Measurements from ENCODE around the gene PAPPA.
A peak's percentile ranks its signal among the peaks of the same experiment; 100 is the strongest.

Gene PAPPA

DNA sequence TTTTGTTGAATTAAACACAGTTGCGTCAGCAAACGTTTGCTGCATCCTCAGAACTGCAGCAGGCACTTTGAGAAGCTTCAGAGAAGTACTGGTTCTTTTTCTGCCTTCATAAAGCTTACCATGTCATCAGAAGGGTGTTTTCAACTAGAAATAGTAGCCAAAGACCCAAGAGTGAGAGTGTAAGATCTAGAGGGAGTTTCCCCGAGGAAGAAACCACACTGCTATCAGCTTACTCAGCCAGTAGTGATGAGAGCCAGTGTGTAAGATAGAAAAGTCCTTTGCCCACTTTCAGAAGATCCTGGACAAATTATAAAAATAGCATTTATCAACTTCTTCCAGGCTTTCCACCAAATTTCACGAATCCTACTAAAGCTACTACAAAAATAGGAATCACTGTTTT lies 154.5 kb downstream of the PAPPA start:
- TF ChIP-seq, protein P1, sequence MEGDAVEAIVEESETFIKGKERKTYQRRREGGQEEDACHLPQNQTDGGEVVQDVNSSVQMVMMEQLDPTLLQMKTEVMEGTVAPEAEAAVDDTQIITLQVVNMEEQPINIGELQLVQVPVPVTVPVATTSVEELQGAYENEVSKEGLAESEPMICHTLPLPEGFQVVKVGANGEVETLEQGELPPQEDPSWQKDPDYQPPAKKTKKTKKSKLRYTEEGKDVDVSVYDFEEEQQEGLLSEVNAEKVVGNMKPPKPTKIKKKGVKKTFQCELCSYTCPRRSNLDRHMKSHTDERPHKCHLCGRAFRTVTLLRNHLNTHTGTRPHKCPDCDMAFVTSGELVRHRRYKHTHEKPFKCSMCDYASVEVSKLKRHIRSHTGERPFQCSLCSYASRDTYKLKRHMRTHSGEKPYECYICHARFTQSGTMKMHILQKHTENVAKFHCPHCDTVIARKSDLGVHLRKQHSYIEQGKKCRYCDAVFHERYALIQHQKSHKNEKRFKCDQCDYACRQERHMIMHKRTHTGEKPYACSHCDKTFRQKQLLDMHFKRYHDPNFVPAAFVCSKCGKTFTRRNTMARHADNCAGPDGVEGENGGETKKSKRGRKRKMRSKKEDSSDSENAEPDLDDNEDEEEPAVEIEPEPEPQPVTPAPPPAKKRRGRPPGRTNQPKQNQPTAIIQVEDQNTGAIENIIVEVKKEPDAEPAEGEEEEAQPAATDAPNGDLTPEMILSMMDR (conservative IDR thresholded peaks at IDR 0.05; ENCODE audit: low read depth, low read length), result no peak
- no peak overlapping the region for H3K4me3 ChIP-seq (ENCODE audit: low read depth, low read length)
- DNase-seq (ENCODE audit: low read depth), result peak; percentile 42

DNA sequence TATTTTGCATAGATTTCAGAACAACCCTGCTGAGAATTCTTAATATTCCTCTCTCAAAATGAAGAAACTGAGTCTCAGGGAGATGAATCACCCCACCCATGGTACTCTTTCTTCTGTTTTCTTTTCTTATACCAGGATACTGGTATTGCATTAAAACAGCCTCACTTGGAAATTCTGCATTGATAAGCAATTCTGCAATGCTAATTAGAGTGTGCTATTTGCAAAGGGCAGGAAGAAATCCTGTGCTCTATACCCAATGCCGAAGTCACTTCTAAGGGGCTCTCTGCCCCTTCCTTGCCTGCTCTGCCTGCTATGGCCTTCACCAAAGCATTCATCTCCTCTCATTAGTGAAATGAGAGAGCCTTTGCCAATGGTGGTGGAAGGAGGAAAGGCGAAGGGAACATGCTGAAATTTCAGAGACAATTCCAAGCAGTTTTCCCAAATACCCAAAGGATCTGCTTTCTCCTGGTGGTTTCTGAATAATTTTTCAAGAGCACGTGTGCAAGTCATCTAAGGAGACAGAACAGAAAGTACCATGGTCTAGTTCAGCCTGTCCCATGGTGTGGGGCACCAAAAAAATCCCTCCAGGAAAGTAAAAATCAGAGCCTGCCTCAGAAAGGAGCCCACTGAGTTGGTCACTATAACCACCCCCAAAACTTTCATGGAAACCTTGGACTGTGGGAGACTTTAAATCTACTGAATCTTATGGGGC lies 156.5 kb downstream of the PAPPA start:
- TF ChIP-seq, protein P1 (conservative IDR thresholded peaks at IDR 0.05; ENCODE audit: low read depth, low read length), result no peak
- no peak overlapping the region for H3K4me3 ChIP-seq (ENCODE audit: low read depth, low read length)
- DNase-seq (ENCODE audit: low read depth), result no peak

DNA sequence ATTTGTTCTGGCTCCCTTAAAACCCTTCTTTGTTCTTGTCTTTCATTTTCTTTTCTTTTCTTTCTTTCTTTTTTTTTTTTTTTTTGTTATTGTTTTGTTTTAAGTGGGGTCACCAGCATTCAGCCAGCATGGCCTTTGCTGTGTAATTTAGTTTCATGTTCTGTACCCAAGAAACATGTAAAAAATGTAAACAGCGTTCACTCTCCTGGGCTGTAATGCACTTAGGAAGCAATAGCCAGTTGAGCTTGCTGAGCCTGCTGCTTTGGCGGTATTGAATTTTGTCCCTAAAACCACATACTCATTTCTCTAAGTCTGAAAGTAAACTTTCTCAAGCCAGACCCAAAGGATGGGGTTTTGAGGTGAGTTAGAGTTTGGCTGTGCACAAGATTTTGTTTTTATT lies 158.6 kb downstream of the PAPPA start:
- DNase-seq (ENCODE audit: low read depth), result peak; percentile 72
- TF ChIP-seq, protein P1 (conservative IDR thresholded peaks at IDR 0.05; ENCODE audit: low read depth, low read length), result no peak
- H3K4me3 ChIP-seq (ENCODE audit: low read depth, low read length), result no peak overlapping the region

DNA sequence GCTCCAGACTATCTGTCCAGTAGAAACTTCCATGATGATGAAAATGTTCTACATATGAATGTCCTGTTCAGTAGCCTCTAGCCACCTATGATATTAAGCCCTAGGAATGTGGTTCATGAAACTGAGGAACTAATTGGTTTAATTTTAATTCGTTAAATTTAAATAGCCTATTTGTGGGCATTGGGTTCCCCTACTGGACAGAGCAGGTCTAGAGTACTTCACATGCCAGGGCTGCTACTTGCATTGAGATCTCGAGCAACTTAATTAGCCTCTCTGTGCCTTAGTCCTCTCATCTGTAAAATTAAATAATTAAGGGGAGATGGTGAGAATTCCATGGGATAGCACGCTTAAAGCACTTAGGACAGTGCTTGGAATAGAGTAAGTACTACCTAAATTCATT lies 160.0 kb downstream of the PAPPA start:
- TF ChIP-seq, protein P1 (conservative IDR thresholded peaks at IDR 0.05; ENCODE audit: low read depth, low read length), result peak; percentile 56
- peak; percentile 54 for DNase-seq (ENCODE audit: low read depth)
- no peak overlapping the region for H3K4me3 ChIP-seq (ENCODE audit: low read depth, low read length)

DNA sequence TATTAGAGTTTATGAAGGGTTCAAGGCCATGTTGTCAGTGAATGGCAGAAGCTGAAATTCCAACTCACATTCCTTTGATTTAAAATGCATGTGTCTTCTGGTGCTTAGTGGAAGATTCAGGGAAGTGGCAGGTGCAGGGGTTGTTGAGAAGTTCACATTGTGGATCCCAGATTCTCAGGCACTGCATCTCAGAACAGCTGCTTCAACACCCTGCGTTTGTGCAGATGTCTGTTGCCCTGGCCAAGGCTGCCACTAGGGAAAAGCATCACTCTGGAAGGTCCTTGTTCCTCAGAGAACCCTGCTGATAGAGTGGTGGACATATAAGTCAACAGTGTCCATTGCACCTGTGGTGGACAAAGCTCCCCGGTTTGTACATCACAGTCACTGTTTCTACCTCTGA lies 162.7 kb downstream of the PAPPA start:
- TF ChIP-seq, protein P1 (conservative IDR thresholded peaks at IDR 0.05; ENCODE audit: low read depth, low read length), result no peak
- no peak for DNase-seq (ENCODE audit: low read depth)
- H3K4me3 ChIP-seq (ENCODE audit: low read depth, low read length), result no peak overlapping the region

DNA sequence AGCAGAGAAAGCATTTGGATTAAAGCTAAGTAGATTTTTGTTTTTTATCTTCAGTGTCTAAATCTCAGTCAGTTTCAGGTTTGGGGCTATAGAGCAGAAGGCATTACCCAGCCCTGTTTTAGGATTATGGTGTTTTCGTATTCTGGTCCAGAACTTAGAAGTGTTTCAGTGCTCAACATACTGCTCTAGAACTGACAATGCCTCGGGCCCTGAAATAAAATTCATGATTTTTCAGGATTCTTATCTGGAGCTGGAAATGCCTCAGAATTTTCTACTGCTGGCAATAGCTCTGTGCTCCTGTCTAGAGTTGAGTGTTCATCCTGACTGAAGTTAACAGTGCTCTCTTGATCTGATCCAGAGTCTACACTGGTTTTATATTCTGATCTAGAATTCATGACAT lies 163.9 kb downstream of the PAPPA start:
- TF ChIP-seq, protein P1 (conservative IDR thresholded peaks at IDR 0.05; ENCODE audit: low read depth, low read length), result no peak
- DNase-seq (ENCODE audit: low read depth), result no peak
- H3K4me3 ChIP-seq (ENCODE audit: low read depth, low read length), result no peak overlapping the region

All from choroid plexus epithelial cell (primary cell).